ENCODE results near the gene ELOVL1.
A peak's percentile ranks its signal among the peaks of the same experiment; 100 is the strongest.
"Not testable (repeated sequence)": the region's sequence is repeated elsewhere in the genome, so short reads cannot be mapped to it uniquely, and the experiment has no call there.

The ELOVL1 gene

DNA sequence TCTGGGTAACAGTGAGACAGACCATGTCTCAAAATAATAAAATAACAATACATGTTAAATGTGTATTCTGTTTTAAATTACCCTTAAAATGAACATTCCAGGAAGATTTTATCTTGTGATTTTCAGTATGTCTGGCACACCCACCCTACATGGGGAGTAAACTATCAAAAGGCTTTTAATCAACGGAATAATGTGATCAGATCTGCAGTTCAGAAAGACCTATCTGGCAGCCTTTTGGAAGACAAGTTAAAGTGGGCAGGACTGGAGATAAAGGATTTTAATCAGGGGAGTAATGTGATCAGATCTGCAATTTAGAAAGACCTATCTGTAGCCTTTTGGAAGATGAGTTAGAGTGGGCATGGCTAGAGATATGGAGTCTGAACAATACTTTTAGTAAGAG is 11.7 kb upstream of the ELOVL1 start:
- no peak for DNase-seq

- DNase-seq = no peak
Observed at GRCh38 chr1:43377831-43378230, 10.0 kb upstream of the ELOVL1 start.

- no peak for DNase-seq
Observed at GRCh38 chr1:43376723-43377235, 9.0 kb upstream of the ELOVL1 start.

- DNase-seq = no peak
Observed at GRCh38 chr1:43373066-43373940, 5.5 kb upstream of the ELOVL1 start.

GRCh38 chr1:43372172-43372571 is 4.4 kb upstream of the ELOVL1 start:
- DNase-seq = no peak

DNA sequence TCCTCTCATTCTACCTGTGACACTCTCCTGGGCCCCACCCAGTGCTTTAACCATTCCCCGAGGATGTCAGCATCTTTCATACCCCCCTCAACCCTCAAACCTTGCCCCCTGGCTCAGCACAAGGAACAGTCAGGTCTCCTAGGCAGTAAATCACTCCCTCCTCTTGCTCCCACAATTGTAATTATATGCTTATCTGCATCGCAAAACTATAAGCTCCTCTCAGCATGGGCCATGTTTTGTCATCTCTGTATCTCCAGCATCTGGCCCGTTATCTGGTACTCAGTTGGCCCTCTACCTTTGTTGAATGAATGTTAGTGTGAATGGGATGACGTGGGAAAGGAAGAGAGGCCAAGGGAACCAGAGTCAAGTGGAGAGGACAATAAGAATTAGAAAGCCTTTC is 2.8 kb upstream of the ELOVL1 start:
- no peak for DNase-seq

GRCh38 chr1:43369779-43370178 is 2.0 kb upstream of the ELOVL1 start:
- DNase-seq = not testable (repeated sequence)

GRCh38 chr1:43368646-43369020 is 822 bp upstream of the ELOVL1 start:
- no peak for DNase-seq

DNA sequence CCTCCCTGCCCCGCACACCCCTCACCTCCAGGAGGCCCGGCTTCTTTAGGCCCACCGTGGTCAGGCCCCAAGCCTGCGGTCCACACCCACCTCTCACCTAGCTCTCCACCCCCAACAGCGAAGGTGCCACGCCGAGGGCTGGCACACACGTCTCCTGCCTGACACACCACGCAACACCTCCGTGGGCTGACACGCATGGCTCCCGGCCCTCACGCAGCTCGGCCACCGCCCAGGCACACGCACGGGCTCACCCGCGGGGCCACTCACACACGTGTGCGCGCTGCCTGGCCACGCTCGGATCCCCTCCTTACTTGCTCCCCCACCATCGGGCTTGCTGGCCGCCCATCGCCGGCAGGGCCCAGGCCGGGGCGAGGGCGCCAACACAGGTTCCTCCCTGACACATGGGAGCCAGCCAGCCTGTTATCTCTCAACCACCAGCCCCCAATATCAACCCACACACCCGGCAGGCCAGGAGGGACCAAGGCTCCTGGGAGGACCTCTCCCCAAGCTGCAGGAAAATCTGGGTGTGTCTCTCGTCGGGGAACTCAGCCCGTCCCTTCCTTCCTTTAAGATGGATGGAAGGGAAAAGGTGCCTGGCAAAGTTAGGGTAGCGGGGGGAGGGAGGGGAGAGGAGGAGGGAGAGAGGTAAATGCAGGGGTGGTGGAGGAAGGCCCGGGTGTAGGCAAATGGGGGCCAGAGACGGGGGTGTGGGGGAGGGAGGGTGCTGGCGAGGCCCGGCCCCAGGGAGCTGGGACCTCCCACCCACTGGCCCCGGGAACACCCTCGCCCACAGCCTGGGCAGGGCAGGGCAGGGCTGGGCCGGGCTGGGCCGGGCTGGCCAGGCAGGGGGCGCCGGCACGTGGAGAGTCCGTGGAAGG is 546 bp downstream of the ELOVL1 start:
- DNase-seq = peak; percentile 22

- no peak for DNase-seq
Observed at GRCh38 chr1:43366601-43367025, 1.2 kb downstream of the ELOVL1 start.

- DNase-seq = no peak
Observed at GRCh38 chr1:43366179-43366578, 1.6 kb downstream of the ELOVL1 start.

GRCh38 chr1:43365678-43366077 is 2.1 kb downstream of the ELOVL1 start:
- DNase-seq = no peak

GRCh38 chr1:43363935-43364525 is 3.8 kb downstream of the ELOVL1 start:
- DNase-seq = no peak

GRCh38 chr1:43363283-43363934 is 4.4 kb downstream of the ELOVL1 start:
- no peak for DNase-seq

DNA sequence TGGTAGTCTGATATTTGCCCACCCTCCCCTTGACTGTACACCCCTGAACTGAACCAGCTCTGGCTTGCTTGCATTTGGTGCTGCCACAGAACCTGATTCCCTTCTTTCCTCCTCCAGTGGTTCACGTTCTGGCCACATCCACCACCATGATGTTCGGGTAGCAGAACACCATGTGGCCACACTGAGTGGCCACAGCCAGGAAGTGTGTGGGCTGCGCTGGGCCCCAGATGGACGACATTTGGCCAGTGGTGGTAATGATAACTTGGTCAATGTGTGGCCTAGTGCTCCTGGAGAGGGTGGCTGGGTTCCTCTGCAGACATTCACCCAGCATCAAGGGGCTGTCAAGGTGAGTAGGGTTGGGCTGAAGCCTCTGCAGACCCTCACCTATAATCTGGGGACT is 7.2 kb downstream of the ELOVL1 start:
- no peak for DNase-seq

GRCh38 chr1:43359696-43360095 is 8.1 kb downstream of the ELOVL1 start:
- DNase-seq = no peak

- peak; percentile 97 for DNase-seq
Observed at GRCh38 chr1:43358746-43359693, 8.8 kb downstream of the ELOVL1 start, which contains the start of gene CDC20. CDC20 (plus strand) TSS chr1:43358981; CDS start chr1:43359216, 235 bp downstream.

DNA sequence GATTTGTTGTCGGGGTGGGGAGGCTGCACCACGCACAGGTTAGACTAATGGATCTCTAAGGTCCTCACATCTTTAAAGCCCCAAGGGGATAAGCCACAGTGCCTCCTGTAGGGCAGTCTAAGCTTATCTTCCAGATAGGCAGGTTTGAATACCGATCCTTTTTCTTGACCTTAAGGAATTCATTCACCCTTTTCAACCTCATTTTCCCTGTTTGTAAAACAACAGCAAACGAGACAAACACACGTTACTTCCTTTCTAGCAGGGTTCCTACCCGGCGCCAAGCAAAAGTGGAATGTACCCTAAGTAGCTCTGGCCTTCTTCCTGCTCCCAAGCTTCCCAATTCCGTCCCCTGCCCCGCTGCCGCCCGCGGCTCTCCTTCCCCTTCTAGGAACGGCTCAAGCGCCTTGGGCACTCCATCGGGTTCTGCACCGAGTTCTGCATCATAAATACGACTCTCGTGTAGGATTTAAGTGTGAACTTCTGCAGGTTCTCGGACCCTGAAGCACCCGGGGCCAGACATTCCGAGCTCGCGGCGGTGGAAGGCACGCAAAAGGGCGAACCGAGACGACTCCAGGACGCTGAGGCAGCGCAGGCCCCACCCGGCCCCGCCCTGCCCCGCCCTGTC is 9.6 kb downstream of the ELOVL1 start:
- DNase-seq = peak; percentile 32

DNA sequence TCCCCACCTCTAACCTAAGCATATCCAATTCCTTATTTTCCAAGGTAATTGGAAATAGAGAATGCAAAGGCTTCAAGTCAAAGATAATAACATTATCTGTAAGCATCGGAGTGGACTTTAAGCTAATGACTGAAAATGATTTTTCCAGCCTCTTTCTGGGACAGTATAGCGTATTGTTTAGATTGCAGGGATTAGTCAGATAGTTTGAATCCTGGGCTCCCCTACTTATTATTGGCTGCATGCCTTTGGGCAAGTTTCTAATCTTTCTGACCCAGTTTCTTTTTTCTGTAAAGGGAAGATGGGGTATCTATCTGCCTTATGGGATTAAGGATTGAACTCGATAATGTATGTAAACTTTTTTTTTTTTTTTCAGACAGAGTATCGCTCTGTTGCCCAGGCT is 10.6 kb downstream of the ELOVL1 start:
- no peak for DNase-seq

DNA sequence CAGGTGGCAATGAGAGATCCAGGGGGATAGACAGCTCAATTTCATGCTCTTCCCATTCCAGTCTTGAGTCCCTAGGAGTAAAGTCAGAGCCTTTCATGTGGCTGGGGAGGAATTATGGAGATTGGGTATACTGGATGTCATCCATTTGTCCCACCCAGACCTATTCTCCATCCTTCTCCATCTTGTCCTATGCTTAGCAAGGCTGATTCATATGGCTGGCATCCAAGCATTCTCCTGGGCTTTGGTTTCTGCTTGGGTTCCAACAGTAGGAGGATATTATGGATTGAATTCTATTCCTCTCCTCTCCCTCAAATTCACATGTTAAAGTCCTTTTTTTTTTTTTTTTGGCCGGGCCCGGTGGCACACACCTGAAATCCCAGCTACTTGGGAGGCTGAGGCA is 12.9 kb downstream of the ELOVL1 start:
- no peak for DNase-seq

DNA sequence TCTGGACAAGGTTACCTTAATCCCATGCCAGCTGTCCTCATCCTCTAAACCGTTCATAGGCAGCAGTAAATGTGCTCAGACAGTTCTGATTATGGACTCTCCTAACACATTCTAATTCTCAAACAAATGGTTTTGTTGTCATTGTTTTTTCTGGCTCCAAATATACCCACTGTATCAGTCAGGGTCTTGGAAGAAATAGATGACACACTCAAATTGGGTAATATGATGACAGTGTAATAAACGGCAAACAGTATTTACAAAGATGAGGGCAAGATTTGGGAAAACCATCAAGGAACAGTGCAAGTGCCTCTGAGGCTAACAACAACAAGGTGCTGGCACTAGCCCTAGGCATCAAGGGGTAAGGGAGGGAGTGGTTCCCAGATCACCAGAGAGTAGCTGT is 13.3 kb downstream of the ELOVL1 start:
- DNase-seq = no peak
